Measurements from ENCODE around the gene MAGI1.
"Not testable (repeated sequence)": the region's sequence is repeated elsewhere in the genome, so short reads cannot be mapped to it uniquely, and the experiment has no call there.

Gene MAGI1

DNA sequence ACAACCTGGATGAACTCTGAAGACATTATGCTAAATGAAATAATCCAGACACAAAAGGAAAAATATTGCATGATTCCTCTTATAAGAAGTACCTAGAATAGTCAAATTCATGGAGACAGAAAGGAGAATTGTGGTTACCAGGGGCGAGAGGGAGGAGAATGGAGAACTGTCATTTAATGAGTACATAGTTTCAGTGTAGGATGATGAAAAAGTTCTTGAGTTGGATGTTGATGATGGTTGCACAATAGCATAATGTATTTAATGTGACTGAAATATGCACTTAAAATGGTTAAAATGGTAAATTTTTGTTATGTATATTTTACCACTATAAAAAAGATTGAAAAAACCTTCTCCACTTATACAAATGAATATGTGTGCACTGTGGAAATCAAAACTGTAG is 469.6 kb downstream of the MAGI1 start:
- no peak for TF ChIP-seq GABPA (IDR thresholded peaks at IDR 0.05; ENCODE audit: low read depth)
- no peak for TF ChIP-seq SPI1 (IDR thresholded peaks at IDR 0.05; ENCODE audit: borderline replicate concordance, low read depth)
- TF ChIP-seq, protein P1, sequence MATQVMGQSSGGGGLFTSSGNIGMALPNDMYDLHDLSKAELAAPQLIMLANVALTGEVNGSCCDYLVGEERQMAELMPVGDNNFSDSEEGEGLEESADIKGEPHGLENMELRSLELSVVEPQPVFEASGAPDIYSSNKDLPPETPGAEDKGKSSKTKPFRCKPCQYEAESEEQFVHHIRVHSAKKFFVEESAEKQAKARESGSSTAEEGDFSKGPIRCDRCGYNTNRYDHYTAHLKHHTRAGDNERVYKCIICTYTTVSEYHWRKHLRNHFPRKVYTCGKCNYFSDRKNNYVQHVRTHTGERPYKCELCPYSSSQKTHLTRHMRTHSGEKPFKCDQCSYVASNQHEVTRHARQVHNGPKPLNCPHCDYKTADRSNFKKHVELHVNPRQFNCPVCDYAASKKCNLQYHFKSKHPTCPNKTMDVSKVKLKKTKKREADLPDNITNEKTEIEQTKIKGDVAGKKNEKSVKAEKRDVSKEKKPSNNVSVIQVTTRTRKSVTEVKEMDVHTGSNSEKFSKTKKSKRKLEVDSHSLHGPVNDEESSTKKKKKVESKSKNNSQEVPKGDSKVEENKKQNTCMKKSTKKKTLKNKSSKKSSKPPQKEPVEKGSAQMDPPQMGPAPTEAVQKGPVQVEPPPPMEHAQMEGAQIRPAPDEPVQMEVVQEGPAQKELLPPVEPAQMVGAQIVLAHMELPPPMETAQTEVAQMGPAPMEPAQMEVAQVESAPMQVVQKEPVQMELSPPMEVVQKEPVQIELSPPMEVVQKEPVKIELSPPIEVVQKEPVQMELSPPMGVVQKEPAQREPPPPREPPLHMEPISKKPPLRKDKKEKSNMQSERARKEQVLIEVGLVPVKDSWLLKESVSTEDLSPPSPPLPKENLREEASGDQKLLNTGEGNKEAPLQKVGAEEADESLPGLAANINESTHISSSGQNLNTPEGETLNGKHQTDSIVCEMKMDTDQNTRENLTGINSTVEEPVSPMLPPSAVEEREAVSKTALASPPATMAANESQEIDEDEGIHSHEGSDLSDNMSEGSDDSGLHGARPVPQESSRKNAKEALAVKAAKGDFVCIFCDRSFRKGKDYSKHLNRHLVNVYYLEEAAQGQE (IDR thresholded peaks at IDR 0.05; ENCODE audit: insufficient replicate concordance, low read depth), result no peak
- TF ChIP-seq, protein P2, sequence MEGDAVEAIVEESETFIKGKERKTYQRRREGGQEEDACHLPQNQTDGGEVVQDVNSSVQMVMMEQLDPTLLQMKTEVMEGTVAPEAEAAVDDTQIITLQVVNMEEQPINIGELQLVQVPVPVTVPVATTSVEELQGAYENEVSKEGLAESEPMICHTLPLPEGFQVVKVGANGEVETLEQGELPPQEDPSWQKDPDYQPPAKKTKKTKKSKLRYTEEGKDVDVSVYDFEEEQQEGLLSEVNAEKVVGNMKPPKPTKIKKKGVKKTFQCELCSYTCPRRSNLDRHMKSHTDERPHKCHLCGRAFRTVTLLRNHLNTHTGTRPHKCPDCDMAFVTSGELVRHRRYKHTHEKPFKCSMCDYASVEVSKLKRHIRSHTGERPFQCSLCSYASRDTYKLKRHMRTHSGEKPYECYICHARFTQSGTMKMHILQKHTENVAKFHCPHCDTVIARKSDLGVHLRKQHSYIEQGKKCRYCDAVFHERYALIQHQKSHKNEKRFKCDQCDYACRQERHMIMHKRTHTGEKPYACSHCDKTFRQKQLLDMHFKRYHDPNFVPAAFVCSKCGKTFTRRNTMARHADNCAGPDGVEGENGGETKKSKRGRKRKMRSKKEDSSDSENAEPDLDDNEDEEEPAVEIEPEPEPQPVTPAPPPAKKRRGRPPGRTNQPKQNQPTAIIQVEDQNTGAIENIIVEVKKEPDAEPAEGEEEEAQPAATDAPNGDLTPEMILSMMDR (IDR thresholded peaks at IDR 0.05; ENCODE audit: insufficient read depth, low read length), result no peak
- no peak for TF ChIP-seq POLR2AphosphoS5 (IDR thresholded peaks at IDR 0.05; ENCODE audit: low read depth)
- DNase-seq (ENCODE audit: low read depth in 1 of 2, low spot score in 1 of 2), result no peak
- Histone ChIP-seq H3K4me3 (replicated peaks; ENCODE audit: insufficient read depth, low read length) (no peak overlapping the region), H3K27me3 (ENCODE audit: insufficient read depth, poor library complexity, severe bottlenecking) (no peaks in the 10 kb centered on the region), H3K27ac (replicated peaks) (no peak overlapping the region)

DNA sequence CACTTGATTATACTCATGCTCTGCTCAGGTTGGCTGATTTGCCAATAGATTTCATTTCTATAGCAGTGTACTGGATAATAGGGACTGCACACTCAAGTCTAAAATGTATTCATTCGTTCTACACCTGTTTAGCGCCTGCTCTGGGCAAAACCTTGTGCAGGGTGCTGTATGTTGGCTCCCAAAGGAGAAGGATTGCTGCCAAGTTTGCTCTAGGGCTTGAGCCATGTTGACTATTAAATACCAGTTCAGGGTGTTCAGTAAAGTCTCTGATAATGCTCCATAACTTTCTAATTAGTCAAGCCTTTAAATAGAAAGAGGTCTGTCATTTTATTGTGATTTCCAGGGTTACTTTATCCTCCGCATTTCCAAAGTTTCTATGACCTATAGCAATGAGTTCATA is 470.2 kb downstream of the MAGI1 start:
- Histone ChIP-seq H3K27me3 (ENCODE audit: insufficient read depth, poor library complexity, severe bottlenecking) (no peaks in the 10 kb centered on the region), H3K27ac (replicated peaks) (no peak overlapping the region), H3K4me3 (replicated peaks; ENCODE audit: insufficient read depth, low read length) (no peak overlapping the region)
- TF ChIP-seq POLR2AphosphoS5 (IDR thresholded peaks at IDR 0.05; ENCODE audit: low read depth) (no peak), GABPA (IDR thresholded peaks at IDR 0.05; ENCODE audit: low read depth) (no peak), SPI1 (IDR thresholded peaks at IDR 0.05; ENCODE audit: borderline replicate concordance, low read depth) (no peak)
- TF ChIP-seq, protein P1 (IDR thresholded peaks at IDR 0.05; ENCODE audit: insufficient replicate concordance, low read depth), result no peak
- TF ChIP-seq, protein P2 (IDR thresholded peaks at IDR 0.05; ENCODE audit: insufficient read depth, low read length), result no peak
- no peak for DNase-seq (ENCODE audit: low read depth in 1 of 2, low spot score in 1 of 2)

DNA sequence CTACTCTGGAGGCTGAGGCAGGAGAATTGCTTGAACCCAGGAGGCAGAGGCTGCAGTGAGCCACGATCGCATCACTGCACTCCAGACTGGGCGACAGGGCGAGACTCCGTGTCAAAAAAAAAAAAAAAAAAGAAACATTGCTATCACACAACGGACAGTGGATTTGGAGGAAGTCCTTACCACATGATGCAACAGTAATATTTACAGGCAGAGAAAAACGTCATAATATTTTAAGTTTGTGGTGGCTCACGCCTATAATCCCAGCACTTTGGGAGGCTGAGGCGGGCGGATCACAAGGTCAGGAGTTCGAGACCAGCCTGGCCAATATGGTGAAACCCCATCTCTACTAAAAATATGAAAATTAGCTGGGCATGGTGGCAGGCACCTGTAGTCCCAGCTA is 473.0 kb downstream of the MAGI1 start:
- H3K27me3 ChIP-seq (ENCODE audit: insufficient read depth, poor library complexity, severe bottlenecking); DNase-seq (ENCODE audit: low read depth in 1 of 2, low spot score in 1 of 2); H3K27ac ChIP-seq (replicated peaks); H3K4me3 ChIP-seq (replicated peaks; ENCODE audit: insufficient read depth, low read length): not testable (repeated sequence)

DNA sequence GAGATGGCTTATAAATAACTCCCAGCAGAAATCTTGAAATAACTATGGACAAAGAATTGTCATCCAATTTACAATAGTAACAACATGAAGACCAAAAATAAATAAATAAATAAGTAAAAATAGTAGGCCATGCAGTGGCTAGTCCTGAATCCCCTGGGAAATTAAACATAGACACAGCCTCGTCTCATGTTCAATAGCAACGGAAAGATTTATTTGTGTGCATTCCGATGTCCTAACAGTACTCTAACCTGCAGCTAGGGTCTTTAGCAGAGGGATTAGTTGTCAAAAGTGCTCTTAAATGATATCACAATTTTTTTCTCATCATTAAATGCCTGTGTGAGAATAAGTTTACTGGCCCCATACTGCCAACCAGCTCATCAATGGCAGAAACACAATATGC is 474.2 kb downstream of the MAGI1 start:
- H3K4me3 ChIP-seq (replicated peaks; ENCODE audit: insufficient read depth, low read length), result no peak overlapping the region
- no peak for DNase-seq (ENCODE audit: low read depth in 1 of 2, low spot score in 1 of 2)
- no peaks in the 10 kb centered on the region for H3K27me3 ChIP-seq (ENCODE audit: insufficient read depth, poor library complexity, severe bottlenecking)
- TF ChIP-seq GABPA (IDR thresholded peaks at IDR 0.05; ENCODE audit: low read depth), result no peak
- H3K27ac ChIP-seq (replicated peaks), result no peak overlapping the region

DNA sequence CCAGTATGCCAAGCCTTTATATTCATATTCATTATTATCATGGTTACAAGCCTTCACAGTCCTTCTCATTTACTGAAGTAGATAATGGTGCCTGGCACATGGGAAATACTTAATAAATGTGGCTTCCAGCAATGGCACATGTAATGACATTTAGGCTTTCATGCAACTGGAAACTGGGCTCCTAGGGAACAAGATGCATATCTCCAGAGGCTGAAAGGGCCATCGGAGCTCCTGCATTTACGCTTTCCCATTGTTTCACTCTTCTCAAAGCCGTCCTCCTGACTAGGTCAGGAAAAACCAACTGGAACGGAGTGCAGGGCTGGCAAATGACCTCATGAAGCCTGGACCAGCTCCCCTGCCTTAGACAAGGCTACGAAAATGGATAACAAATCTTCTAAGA is 474.9 kb downstream of the MAGI1 start:
- DNase-seq (ENCODE audit: low read depth in 1 of 2, low spot score in 1 of 2), result no peak
- TF ChIP-seq POLR2AphosphoS5 (IDR thresholded peaks at IDR 0.05; ENCODE audit: low read depth) (no peak), SPI1 (IDR thresholded peaks at IDR 0.05; ENCODE audit: borderline replicate concordance, low read depth) (no peak), GABPA (IDR thresholded peaks at IDR 0.05; ENCODE audit: low read depth) (no peak)
- TF ChIP-seq, protein P1 (IDR thresholded peaks at IDR 0.05; ENCODE audit: insufficient replicate concordance, low read depth), result no peak
- TF ChIP-seq, protein P2 (IDR thresholded peaks at IDR 0.05; ENCODE audit: insufficient read depth, low read length), result no peak
- no peak overlapping the region for H3K27ac ChIP-seq (replicated peaks)

More for the DNA sequence above, 474.9 kb downstream of the MAGI1 start:
- Histone ChIP-seq H3K4me3 (replicated peaks; ENCODE audit: insufficient read depth, low read length) (no peak overlapping the region), H3K27me3 (ENCODE audit: insufficient read depth, poor library complexity, severe bottlenecking) (no peaks in the 10 kb centered on the region)

All from HL-60 (cell line).